AG08395 (cell line): ENCODE measurements around the gene OR13H1.
"Not testable (repeated sequence)": the region's sequence is repeated elsewhere in the genome, so short reads cannot be mapped to it uniquely, and the experiment has no call there.

Experiments used
- DNase-seq: peaks from one replicate; pipeline ENCODE4 v3.0.0; 2012; ENCODE audit warnings: mixed read lengths, low spot score

OR13H1 gene

GRCh38 chrX:131543774-131544173 is at the start of gene OR13H1:
TSS of gene OR13H1 (plus strand) at chrX:131544074. CDS start at chrX:131544074, 0 bp downstream.
- DNase-seq, result no peak

- DNase-seq, result not testable (repeated sequence)
These were observed 42.3 kb upstream of the OR13H1 start for GRCh38 chrX:131501556-131501955.

- no peak for DNase-seq
These were observed 30.5 kb upstream of the OR13H1 start for GRCh38 chrX:131513159-131513914.

- no peak for DNase-seq
These were observed 22.1 kb upstream of the OR13H1 start for GRCh38 chrX:131521824-131522223.

DNA sequence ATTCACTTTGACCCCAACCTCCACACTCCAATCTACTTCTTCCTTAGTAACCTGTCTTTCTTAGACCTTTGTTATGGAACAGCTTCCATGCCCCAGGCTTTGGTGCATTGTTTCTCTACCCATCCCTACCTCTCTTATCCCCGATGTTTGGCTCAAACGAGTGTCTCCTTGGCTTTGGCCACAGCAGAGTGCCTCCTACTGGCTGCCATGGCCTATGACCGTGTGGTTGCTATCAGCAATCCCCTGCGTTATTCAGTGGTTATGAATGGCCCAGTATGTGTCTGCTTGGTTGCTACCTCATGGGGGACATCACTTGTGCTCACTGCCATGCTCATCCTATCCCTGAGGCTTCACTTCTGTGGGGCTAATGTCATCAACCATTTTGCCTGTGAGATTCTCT is 344 bp downstream of the OR13H1 start:
- DNase-seq, result no peak

GRCh38 chrX:131549011-131549410 is 5.1 kb downstream of the OR13H1 start:
- DNase-seq, result no peak

DNA sequence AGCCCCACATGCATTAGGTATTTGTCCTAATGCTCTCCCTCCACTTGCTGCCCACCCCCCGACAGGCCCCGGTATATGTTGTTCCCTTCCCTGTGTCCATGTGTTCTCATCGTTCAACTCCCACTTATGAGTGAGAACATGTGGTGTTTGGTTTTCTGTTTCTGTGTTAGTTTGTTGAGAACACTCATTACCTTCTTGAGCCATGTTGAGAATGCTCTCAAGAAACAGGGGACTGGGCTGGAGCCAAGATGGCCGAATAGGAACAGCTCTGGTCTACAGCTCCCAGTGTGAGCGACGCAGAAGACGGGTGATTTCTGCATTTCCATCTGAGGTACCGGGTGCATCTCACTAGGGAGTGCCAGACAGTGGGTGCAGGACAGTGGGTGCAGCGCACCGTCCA is 8.6 kb downstream of the OR13H1 start:
- not testable (repeated sequence) for DNase-seq

DNA sequence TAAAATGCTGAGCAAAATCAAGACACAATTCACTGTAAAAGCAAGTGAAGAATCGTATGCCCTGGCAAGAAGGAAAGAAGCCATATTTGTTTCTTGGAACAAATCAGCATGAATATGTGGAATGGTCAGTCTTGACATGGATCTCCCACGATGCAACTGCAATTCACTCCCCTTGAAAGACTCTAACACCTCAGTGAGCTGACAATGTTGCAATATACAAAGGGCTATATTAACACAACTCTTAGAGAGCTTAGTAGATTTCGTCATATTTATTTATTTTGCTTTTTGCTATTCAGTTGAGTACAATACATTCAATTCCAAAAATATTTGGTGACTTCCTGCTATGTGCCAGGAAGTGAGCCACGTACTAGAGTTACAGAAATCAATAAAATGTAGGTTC is 14.7 kb downstream of the OR13H1 start:
- DNase-seq, result no peak

DNA sequence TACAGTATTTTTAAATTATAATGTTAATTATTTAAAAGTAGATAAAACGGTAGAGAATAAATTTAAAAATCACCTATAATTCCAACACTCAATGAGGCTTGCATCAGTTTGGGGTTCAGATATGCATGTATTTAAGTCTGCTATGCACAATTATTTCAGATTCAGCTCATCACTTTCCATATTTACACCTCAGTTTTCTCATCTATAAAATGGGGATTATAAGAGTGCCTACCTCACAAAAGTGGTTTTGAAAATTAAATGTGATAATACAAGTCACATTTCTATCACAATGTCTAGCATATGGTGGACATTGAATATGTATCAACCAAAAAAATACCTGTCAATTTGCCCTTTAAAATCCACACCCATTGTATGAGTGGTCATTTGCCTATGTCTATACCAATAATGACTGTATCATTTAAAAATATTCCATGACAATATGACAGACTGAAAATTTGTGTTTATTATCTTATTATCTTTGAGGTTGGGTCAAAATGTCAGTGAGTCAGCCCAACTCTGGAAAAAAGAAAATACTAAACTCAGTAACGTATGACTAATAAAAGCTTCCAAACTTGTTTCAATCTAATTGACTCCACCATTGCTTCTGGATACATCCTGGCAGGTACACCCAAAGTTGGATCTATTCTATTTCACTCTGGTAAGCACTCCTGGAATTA is 20.8 kb downstream of the OR13H1 start:
- DNase-seq, result no peak

DNA sequence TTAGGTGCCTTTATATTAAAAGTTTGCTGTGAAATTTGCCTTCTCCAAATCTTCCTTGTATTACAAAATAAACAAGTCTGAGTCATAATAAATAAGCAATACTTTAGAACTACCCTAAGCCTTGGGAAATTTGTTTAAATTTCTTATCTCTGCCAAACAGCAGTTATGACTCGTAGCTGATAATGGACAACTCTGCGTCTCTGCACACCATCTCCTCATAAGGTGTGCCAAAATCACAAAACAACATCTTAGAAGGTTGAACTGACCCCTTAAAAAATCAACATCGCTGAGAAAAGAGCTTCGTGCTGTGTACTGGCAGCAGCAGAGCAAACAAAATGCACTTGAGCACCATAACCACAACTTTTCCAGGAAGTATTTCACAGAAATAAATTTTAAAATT is 22.0 kb downstream of the OR13H1 start:
- no peak for DNase-seq

- no peak for DNase-seq
These were observed 27.5 kb downstream of the OR13H1 start for GRCh38 chrX:131571348-131571747.

- no peak for DNase-seq
These were observed 28.6 kb downstream of the OR13H1 start for GRCh38 chrX:131572372-131573014.

DNA sequence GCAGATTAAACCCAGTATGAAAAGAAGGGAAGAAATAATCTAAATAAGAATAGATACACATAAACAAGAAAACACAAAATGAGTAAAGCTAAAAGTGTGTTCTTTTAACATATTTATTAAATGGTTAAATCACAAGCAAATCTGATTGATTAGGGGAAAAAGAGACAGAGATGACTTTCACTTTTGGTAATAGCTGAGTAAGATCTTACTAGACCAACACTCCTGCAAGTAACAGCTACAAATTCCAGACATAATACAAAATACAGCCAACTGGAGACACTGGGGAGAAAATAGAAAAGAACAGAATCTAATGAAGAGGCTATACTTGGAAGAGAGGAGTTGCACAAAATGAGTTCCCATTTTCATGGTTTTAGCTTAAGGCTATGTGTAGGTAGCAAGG is 33.5 kb downstream of the OR13H1 start:
- no peak for DNase-seq

DNA sequence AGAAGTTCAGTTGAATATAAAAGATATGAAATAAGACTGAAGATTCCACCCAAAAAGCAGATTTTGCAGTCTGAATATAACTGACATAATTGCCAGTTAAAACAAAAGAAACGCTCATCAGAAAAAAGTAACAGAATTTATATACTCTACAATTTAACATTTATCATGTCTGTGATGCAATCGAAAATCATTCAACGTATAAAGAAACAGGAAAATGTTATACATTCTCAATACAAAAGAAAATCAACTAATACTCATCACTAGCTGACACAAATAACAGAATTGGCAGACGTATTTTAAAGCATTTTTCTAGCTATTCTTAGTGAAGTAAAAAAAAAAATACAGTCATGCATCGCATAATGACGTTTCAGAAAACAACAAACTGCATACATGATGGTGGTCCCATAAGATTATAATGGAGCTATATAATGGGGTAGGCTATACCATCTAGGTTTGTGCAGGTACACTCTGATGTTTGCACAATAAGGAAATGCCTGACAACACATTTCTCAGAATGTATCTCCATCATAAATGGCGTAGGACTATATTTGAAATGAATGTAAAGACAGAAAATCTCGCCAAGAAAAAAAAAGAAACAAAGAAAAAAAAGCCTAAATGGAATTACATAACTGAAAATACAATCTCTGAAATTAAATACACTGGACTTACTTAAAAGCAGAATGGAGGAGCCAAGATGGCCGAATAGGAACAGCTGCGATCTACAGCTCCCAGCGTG is 34.3 kb downstream of the OR13H1 start:
- no peak for DNase-seq

- not testable (repeated sequence) for DNase-seq
These were observed 35.0 kb downstream of the OR13H1 start for GRCh38 chrX:131578735-131579367.

GRCh38 chrX:131588995-131589394 is 45.1 kb downstream of the OR13H1 start:
- DNase-seq, result no peak
